Transverse colon (tissue), 4 donors: Measurements from ENCODE around the gene ATE1. TPM values are rescaled to one million over a fixed set of nuclear protein-coding genes. Genes with fewer than 3 reads are reported as not detected.

Source experiments
- DNase-seq: peaks from one replicate; pipeline ENCODE4 v3.0.0-alpha.2; 2019
- H3K27ac ChIP-seq, 4 donors: fragments of 200-600 bp; sonication (generic); 2 replicates each; pipeline ENCODE4 v1.5.1; 2016 to 2018; ENCODE audit warnings: inconsistent platforms in 4 of 4
- H3K27me3 ChIP-seq: fragments of 200-600 bp; sonication (generic); 2 replicates; pipeline ENCODE4 v1.5.1; 2017; ENCODE audit warnings: inconsistent platforms
- H3K36me3 ChIP-seq, 4 donors: fragments of 200-600 bp; sonication (generic); 2 replicates each; pipeline ENCODE4 v1.5.1; 2017 to 2019; ENCODE audit warnings: inconsistent platforms in 4 of 4
- H3K4me1 ChIP-seq, 4 donors: fragments of 200-600 bp; sonication (generic); 2 replicates each; pipeline ENCODE4 v1.5.1; 2017 to 2020; ENCODE audit warnings: inconsistent platforms in 4 of 4
- H3K4me3 ChIP-seq, 4 donors: fragments of 200-600 bp; sonication (generic); 1 replicate in 1 of 4; 2 replicates in 3 of 4; pipeline versions ENCODE4 v1.5.1 to v1.6.1; 2017 to 2019; ENCODE audit warnings: inconsistent platforms in 4 of 4
- H3K9me3 ChIP-seq, 2 donors: fragments of 200-600 bp; sonication (generic); 2 replicates each; pipeline ENCODE4 v1.5.1; 2017 to 2019; ENCODE audit warnings: inconsistent platforms in 2 of 2
- EP300 ChIP-seq: sonication (generic); formaldehyde crosslinking; IDR thresholded peaks from one replicate; pipeline ENCODE4 v1.6.1; 2017; ENCODE audit warnings: antibody characterized with exemption, low read depth
- POLR2A ChIP-seq: fragments of 450-650 bp; IDR thresholded peaks from one replicate; pipeline ENCODE4 v1.6.1; 2016; ENCODE audit warnings: antibody characterized with exemption, mild to moderate bottlenecking, moderate library complexity
- POLR2AphosphoS5 ChIP-seq, 3 donors: sonication (generic); formaldehyde crosslinking; IDR thresholded peaks; one replicate each; pipeline ENCODE4 v1.6.1; 2016; ENCODE audit warnings: antibody characterized with exemption in 3 of 3
- WGBS, 2 donors: methylation state at CpG; one replicate each; pipeline ENCODE4 v1.1.5; 2018; ENCODE audit warnings: low coverage in 1 of 2; 5-methylcytosine and 5-hydroxymethylcytosine counted together
- in situ Hi-C, 4 donors: fragments of 200-750 bp; cut with MboI; loops; one replicate each; pipeline versions ENCODE4 v1.15.0 to v1.15.1; 2017; ENCODE audit warnings: low sequenced_read_pairs in 3 of 4, low pct_ligation_motif_present in 1 of 4, low pct_unique_long_range_greater_than_20kb in 1 of 4
- intact Hi-C: fragments of 100-400 bp; cut with DNase I; formaldehyde crosslinking; loops from one replicate; pipeline ENCODE4 v1.15.1; 2023; ENCODE audit warnings: low total_unique reads
- total RNA-seq, 4 donors: library from RNA; depleted of rRNA; stranded (reverse); fragments of >200 nt; gene quantifications; one replicate each; pipeline ENCODE4 v1.1.0, GENCODE V29; 2016
- TF ChIP-seq, protein P1 (sequence below), 5 experiments: fragments of 200-600 bp in 3 of 5; fragments of 450-650 bp in 2 of 5; sonication (generic) in 3 of 5; IDR thresholded peaks; 1 replicate in 2 of 5; 2 replicates in 3 of 5; pipeline ENCODE4 v1.5.1; 2016 to 2017; ENCODE audit warnings: antibody characterized with exemption in 5 of 5, inconsistent platforms in 3 of 5, mild to moderate bottlenecking in 2 of 5, moderate library complexity in 1 of 5

Gene ATE1
- total RNA-seq, 4 donors from 2014 or later, result 25.3 to 1,446 (median 31.4) TPM

DNA sequence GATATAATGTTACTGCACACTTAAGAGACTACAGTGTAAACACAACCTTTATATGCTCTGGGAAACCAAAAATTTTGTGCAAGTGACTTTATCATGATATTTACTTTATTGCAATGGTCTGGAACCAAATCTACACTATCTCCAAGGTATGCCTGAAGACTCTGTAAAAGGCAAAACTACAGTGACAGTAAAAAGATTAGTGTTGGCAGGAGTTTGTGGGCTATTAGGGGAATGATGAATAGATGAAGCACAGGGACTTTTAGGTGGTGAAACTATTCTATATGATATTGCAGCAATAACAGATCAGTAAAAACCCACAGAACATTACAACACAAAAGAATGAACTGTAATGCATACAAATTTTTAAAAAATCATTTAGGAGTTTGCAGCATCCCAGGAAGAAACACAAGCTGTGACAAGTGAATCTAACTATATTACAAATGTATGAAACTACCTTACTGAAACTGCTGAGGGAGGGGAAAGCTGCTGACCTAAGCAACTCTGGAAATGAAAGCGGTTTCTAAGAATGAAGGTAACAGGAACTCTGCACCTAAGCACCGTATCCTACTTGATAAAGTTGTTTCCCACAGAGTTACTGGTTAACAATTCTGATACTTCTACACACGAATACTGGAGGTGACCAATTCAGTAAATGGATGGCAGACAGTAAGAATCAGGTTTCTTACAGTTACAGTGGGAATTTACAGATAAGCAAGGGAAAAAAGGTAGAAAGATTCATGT lies 82.6 kb downstream of the ATE1 start:
- 86 to 100% methylated on average over 1 to 3 of the region's 3 CpGs for WGBS, 2 donors
- H3K36me3 ChIP-seq, result peaks cover 0 to 15% (median 0%) of the 10 kb centered on the region in 4 donors
- TF ChIP-seq EP300, result no peak
- TF ChIP-seq POLR2A, result no peak
- TF ChIP-seq, protein P1, sequence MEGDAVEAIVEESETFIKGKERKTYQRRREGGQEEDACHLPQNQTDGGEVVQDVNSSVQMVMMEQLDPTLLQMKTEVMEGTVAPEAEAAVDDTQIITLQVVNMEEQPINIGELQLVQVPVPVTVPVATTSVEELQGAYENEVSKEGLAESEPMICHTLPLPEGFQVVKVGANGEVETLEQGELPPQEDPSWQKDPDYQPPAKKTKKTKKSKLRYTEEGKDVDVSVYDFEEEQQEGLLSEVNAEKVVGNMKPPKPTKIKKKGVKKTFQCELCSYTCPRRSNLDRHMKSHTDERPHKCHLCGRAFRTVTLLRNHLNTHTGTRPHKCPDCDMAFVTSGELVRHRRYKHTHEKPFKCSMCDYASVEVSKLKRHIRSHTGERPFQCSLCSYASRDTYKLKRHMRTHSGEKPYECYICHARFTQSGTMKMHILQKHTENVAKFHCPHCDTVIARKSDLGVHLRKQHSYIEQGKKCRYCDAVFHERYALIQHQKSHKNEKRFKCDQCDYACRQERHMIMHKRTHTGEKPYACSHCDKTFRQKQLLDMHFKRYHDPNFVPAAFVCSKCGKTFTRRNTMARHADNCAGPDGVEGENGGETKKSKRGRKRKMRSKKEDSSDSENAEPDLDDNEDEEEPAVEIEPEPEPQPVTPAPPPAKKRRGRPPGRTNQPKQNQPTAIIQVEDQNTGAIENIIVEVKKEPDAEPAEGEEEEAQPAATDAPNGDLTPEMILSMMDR (IDR thresholded peaks at IDR 0.05), result no peak
- TF ChIP-seq POLR2AphosphoS5 (IDR thresholded peaks at IDR 0.05), result no peak
- H3K4me1 ChIP-seq, result peaks cover 0 to 6% (median 0%) of the 10 kb centered on the region in 4 donors
- H3K27ac ChIP-seq, result no peak overlapping the region
- no peak overlapping the region for H3K4me3 ChIP-seq
- intact Hi-C loops, result no loop called here
- no peak for DNase-seq
- H3K9me3 ChIP-seq, result no peaks in the 10 kb centered on the region
- no peaks in the 10 kb centered on the region for H3K27me3 ChIP-seq
- in situ Hi-C loops, result no loop called here

DNA sequence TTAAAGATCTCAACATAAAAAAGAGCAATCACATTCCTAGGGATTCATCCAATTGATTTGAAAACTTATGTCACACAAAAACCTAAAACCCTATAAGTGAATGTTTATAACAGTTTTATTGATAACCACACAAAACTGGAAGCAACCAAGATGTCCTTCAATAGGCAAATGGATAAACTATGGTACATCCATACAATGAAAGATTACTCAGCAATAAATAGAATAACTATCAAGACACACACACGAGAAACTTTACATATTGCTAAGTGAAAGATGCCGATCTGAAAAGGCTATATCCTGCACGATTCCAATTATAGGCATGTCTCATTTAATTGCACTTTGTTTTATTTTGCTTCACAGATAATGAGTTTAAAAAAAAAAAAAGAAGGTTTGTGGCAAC lies 83.3 kb downstream of the ATE1 start:
- H3K4me1 ChIP-seq, result peaks cover 0 to 6% (median 0%) of the 10 kb centered on the region in 4 donors
- TF ChIP-seq POLR2AphosphoS5 (IDR thresholded peaks at IDR 0.05) (no peak), EP300 (no peak)
- TF ChIP-seq, protein P1 (IDR thresholded peaks at IDR 0.05), result no peak
- intact Hi-C loops (no loop called here), in situ Hi-C loops (no loop called here)
- H3K9me3 ChIP-seq, result no peaks in the 10 kb centered on the region
- no peak overlapping the region for H3K27ac ChIP-seq
- no peaks in the 10 kb centered on the region for H3K27me3 ChIP-seq
- peaks cover 0 to 19% (median 0%) of the 10 kb centered on the region in 4 donors for H3K36me3 ChIP-seq
- 67 to 85% methylated on average over 3 of the region's 3 CpGs for WGBS, 2 donors
- no peak overlapping the region for H3K4me3 ChIP-seq
- DNase-seq, result no peak

DNA sequence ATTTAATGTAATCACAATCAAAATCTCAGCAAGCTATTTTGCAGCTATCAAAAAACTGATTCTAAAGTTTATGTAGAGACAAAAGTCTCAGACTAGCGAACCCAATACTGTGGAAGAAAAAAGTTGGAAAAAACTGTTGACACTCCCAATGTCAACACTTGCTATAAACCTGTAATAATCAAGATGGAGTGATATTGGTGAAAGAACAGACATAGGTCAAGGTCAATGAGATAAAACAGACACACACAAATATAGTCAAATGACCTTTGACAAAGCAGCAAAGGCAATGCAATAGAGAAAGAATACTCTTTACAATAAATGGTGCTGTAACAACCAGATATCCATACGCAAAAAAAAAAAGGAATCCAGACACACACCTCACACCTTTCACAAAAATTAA lies 84.5 kb downstream of the ATE1 start:
- H3K36me3 ChIP-seq, result peaks cover 0 to 11% (median 0%) of the 10 kb centered on the region in 4 donors
- H3K4me1 ChIP-seq, result peaks cover 0 to 6% (median 0%) of the 10 kb centered on the region in 4 donors
- no peak for TF ChIP-seq EP300
- no peak for TF ChIP-seq POLR2A
- TF ChIP-seq POLR2AphosphoS5 (IDR thresholded peaks at IDR 0.05), result no peak
- TF ChIP-seq, protein P1 (IDR thresholded peaks at IDR 0.05), result no peak
- H3K4me3 ChIP-seq, result no peak overlapping the region
- in situ Hi-C loops (no loop called here), intact Hi-C loops (no loop called here)
- 89 to 92% methylated on average over 2 of the region's 2 CpGs for WGBS, 2 donors
- no peak overlapping the region for H3K27ac ChIP-seq
- no peaks in the 10 kb centered on the region for H3K27me3 ChIP-seq
- DNase-seq, result no peak
- H3K9me3 ChIP-seq, result no peaks in the 10 kb centered on the region

DNA sequence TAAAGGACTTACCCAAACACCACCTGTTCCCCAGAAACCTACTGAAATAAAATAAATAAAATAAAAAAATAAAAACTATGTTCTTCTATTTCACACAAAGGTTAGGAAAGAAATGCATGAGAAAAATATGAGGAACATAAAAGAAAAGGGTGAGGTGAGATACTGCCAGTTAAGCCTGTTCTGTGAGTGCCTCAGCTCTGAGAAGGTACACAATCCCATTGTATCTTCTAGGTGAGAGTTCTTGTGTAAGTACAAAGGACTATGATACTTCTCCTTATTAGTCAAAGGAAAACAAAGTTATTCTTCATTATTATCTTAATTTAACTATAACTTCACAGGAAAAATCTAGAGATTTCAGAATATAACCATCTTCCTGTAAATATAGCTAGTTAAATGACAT lies 86.0 kb downstream of the ATE1 start:
- TF ChIP-seq EP300, result no peak
- no peak for TF ChIP-seq POLR2AphosphoS5 (IDR thresholded peaks at IDR 0.05)
- TF ChIP-seq, protein P1 (IDR thresholded peaks at IDR 0.05), result no peak
- no peak for TF ChIP-seq POLR2A
- in situ Hi-C loops (no loop called here), intact Hi-C loops (no loop called here)
- peaks cover 0 to 11% (median 0%) of the 10 kb centered on the region in 4 donors for H3K36me3 ChIP-seq
- no peaks in the 10 kb centered on the region for H3K27me3 ChIP-seq
- no peak overlapping the region for H3K27ac ChIP-seq
- DNase-seq, result no peak
- peaks cover 0 to 6% (median 0%) of the 10 kb centered on the region in 4 donors for H3K4me1 ChIP-seq
- H3K9me3 ChIP-seq, result no peaks in the 10 kb centered on the region
- H3K4me3 ChIP-seq, result no peak overlapping the region
